ENCODE data around the gene NSG1. TPM values are rescaled to one million over a fixed set of nuclear protein-coding genes. Genes with fewer than 3 reads are reported as not detected.
A peak's percentile ranks its signal among the peaks of the same experiment; 100 is the strongest.

The NSG1 gene
- total and polyA plus RNA-seq, 4 donors = 145 to 362 (median 248) TPM

GRCh38 chr4:4407299-4408131, 20.6 kb downstream of the NSG1 start:
- DNase-seq (ENCODE audit: low read depth in 4 of 6, low spot score in 6 of 6) = no peak
- Histone ChIP-seq H3K27me3 (ENCODE audit: control insufficient read depth, insufficient read depth, low read length) (no peaks in the 10 kb centered on the region), H3K9me3 (ENCODE audit: control insufficient read depth, insufficient read depth, low read length) (no peaks in the 10 kb centered on the region), H3K36me3 (ENCODE audit: control insufficient read depth, insufficient read depth, low read length) (peaks cover 63% of the 10 kb centered on the region), H3K4me3 (ENCODE audit: low read depth, low read length) (no peak overlapping the region), H3K4me1 (ENCODE audit: control insufficient read depth, insufficient read depth, low read length) (peaks cover 10% of the 10 kb centered on the region), H3K27ac (ENCODE audit: low read depth, low read length) (no peak overlapping the region)
- WGBS (ENCODE audit: insufficient coverage) = 74% methylated on average over 19 of the region's 19 CpGs

DNA sequence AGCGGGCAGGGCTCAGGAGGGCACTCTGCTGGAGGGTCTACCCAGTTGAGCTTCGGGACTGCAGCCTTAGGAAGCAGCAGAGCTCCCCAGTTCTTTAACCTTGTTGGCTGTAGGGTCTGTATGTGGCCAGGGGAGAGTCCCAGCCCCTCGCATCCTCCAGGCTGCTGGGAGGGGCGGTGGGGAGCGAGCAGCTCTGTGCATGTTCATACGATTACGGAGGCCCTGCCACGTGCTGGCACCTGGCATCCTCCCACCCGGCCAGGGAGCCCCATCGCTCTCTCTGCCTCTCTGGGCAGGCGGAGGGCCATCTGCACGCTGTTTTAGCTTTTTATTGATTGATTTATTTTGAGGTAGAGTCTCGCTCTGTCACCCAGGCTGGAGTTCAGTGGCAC, 21.2 kb downstream of the NSG1 start:
- no peaks in the 10 kb centered on the region for H3K27me3 ChIP-seq (ENCODE audit: control insufficient read depth, insufficient read depth, low read length)
- no peak overlapping the region for H3K4me3 ChIP-seq (ENCODE audit: low read depth, low read length)
- DNase-seq (ENCODE audit: low read depth in 4 of 6, low spot score in 6 of 6) = no peak
- H3K9me3 ChIP-seq (ENCODE audit: control insufficient read depth, insufficient read depth, low read length) = no peaks in the 10 kb centered on the region
- WGBS (ENCODE audit: insufficient coverage) = 73% methylated on average over 12 of the region's 13 CpGs
- H3K27ac ChIP-seq (ENCODE audit: low read depth, low read length) = no peak overlapping the region
- H3K4me1 ChIP-seq (ENCODE audit: control insufficient read depth, insufficient read depth, low read length) = peaks cover 10% of the 10 kb centered on the region
- peaks cover 63% of the 10 kb centered on the region for H3K36me3 ChIP-seq (ENCODE audit: control insufficient read depth, insufficient read depth, low read length)

- Histone ChIP-seq H3K27ac (ENCODE audit: low read depth, low read length) (no peak overlapping the region), H3K27me3 (ENCODE audit: control insufficient read depth, insufficient read depth, low read length) (no peaks in the 10 kb centered on the region), H3K9me3 (ENCODE audit: control insufficient read depth, insufficient read depth, low read length) (no peaks in the 10 kb centered on the region), H3K36me3 (ENCODE audit: control insufficient read depth, insufficient read depth, low read length) (peaks cover 64% of the 10 kb centered on the region), H3K4me3 (ENCODE audit: low read depth, low read length) (no peak overlapping the region), H3K4me1 (ENCODE audit: control insufficient read depth, insufficient read depth, low read length) (peaks cover 10% of the 10 kb centered on the region)
- 88% methylated on average over 19 of the region's 23 CpGs for WGBS (ENCODE audit: insufficient coverage)
- DNase-seq (ENCODE audit: low read depth in 4 of 6, low spot score in 6 of 6) = no peak
Measured at GRCh38 chr4:4408576-4409335, 21.9 kb downstream of the NSG1 start.

- no peak for DNase-seq (ENCODE audit: low read depth in 4 of 6, low spot score in 6 of 6)
- Histone ChIP-seq H3K9me3 (ENCODE audit: control insufficient read depth, insufficient read depth, low read length) (no peaks in the 10 kb centered on the region), H3K4me3 (ENCODE audit: low read depth, low read length) (no peak overlapping the region), H3K27ac (ENCODE audit: low read depth, low read length) (no peak overlapping the region), H3K36me3 (ENCODE audit: control insufficient read depth, insufficient read depth, low read length) (peaks cover 63% of the 10 kb centered on the region), H3K4me1 (ENCODE audit: control insufficient read depth, insufficient read depth, low read length) (peaks cover 10% of the 10 kb centered on the region), H3K27me3 (ENCODE audit: control insufficient read depth, insufficient read depth, low read length) (no peaks in the 10 kb centered on the region)
- 90% methylated on average over 21 of the region's 23 CpGs for WGBS (ENCODE audit: insufficient coverage)
Measured at GRCh38 chr4:4409416-4410115, 22.7 kb downstream of the NSG1 start.

- no peak overlapping the region for H3K27ac ChIP-seq (ENCODE audit: low read depth, low read length)
- H3K4me3 ChIP-seq (ENCODE audit: low read depth, low read length) = no peak overlapping the region
- H3K27me3 ChIP-seq (ENCODE audit: control insufficient read depth, insufficient read depth, low read length) = no peaks in the 10 kb centered on the region
- WGBS (ENCODE audit: insufficient coverage) = 84% methylated on average over 14 of the region's 15 CpGs
- DNase-seq (ENCODE audit: low read depth in 4 of 6, low spot score in 6 of 6) = no peak
- peaks cover 10% of the 10 kb centered on the region for H3K4me1 ChIP-seq (ENCODE audit: control insufficient read depth, insufficient read depth, low read length)
- H3K36me3 ChIP-seq (ENCODE audit: control insufficient read depth, insufficient read depth, low read length) = peaks cover 63% of the 10 kb centered on the region
- H3K9me3 ChIP-seq (ENCODE audit: control insufficient read depth, insufficient read depth, low read length) = no peaks in the 10 kb centered on the region
Measured at GRCh38 chr4:4410271-4410670, 23.4 kb downstream of the NSG1 start.

DNA sequence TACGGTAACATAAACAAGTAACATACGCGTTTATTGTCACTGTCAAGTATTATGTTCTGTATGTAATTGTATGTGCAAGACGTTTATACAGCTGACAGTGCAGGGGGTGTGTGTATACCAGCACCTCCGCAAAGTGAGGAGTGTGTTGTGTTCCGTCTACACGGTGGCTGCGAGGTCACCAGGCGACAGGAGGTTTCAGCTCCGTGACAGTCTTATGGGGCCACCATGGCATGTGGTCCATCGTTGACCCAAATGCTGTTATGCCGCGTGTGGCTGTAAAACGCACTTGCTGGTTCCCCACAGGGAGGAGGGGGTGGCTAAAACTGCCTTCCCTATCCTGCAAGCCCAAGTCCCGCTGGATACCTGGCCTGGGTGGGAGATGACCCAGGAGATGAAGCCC, 25.0 kb downstream of the NSG1 start:
- no peak for DNase-seq (ENCODE audit: low read depth in 4 of 6, low spot score in 6 of 6)
- no peak overlapping the region for H3K27ac ChIP-seq (ENCODE audit: low read depth, low read length)
- 67% methylated on average over 6 of the region's 15 CpGs for WGBS (ENCODE audit: insufficient coverage)
- H3K4me1 ChIP-seq (ENCODE audit: control insufficient read depth, insufficient read depth, low read length) = peaks cover 7% of the 10 kb centered on the region
- H3K27me3 ChIP-seq (ENCODE audit: control insufficient read depth, insufficient read depth, low read length) = no peaks in the 10 kb centered on the region
- no peaks in the 10 kb centered on the region for H3K9me3 ChIP-seq (ENCODE audit: control insufficient read depth, insufficient read depth, low read length)
- no peak overlapping the region for H3K4me3 ChIP-seq (ENCODE audit: low read depth, low read length)
- H3K36me3 ChIP-seq (ENCODE audit: control insufficient read depth, insufficient read depth, low read length) = peaks cover 62% of the 10 kb centered on the region

DNA sequence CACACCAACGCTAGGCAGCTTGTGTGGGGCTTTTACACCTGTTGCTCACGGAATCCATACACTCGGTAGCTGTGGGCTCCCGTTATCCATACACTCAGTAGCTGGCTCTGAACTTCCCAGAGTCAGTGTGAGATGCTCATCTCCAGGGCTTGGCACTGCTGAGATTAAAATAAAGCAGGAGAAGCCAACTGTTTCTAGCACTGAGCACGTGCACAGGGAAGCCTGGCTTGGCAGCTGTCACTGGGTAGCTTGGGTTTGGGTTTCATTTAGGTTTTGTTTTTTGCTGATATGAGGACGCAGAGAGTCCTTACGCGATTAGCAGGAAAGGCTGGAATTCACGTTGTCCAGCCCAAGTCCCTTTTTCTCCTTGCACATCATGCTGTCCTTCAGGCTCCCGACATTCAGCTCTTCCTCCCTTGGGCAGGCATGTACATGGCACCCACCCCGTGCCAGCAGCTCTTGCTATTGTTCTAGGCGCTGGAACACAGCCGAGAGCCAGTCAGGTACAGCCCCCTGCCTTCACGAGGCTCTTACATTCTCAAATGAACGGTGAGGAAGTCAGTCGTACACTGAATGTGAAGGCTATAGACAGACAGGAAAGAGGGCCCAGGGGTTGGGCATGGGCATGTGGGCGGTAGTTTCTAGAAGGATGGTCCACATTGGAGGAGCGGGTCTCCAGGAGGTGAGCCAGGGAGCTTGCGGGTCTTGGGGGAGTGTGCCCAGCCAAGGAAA, 25.9 kb downstream of the NSG1 start:
- 82% methylated on average over 13 of the region's 19 CpGs for WGBS (ENCODE audit: insufficient coverage)
- H3K36me3 ChIP-seq (ENCODE audit: control insufficient read depth, insufficient read depth, low read length) = peaks cover 56% of the 10 kb centered on the region
- no peak overlapping the region for H3K4me3 ChIP-seq (ENCODE audit: low read depth, low read length)
- H3K4me1 ChIP-seq (ENCODE audit: control insufficient read depth, insufficient read depth, low read length) = peaks cover 5% of the 10 kb centered on the region
- no peak overlapping the region for H3K27ac ChIP-seq (ENCODE audit: low read depth, low read length)
- peak in 1 of 6 donors; percentile 55 for DNase-seq (ENCODE audit: low read depth in 4 of 6, low spot score in 6 of 6)
- H3K9me3 ChIP-seq (ENCODE audit: control insufficient read depth, insufficient read depth, low read length) = no peaks in the 10 kb centered on the region
- no peaks in the 10 kb centered on the region for H3K27me3 ChIP-seq (ENCODE audit: control insufficient read depth, insufficient read depth, low read length)

DNA sequence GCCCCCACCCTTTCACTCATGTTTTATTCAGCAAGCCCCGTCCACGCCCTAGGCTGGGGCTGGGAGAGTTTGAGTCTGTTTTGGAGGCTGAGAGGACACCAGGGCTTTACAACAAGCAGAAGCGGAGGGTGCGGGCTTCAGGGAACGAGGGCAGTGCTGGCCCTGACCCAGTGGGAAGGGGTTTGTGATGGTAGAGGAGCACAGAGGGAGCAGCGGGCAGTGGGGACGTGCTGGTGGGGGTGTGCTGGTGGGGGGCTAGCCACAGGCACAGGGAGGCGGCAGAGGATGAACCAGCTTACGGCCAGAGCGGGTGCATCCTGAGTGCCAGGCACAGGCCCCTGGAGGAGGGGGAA, 26.4 kb downstream of the NSG1 start:
- peaks cover 54% of the 10 kb centered on the region for H3K36me3 ChIP-seq (ENCODE audit: control insufficient read depth, insufficient read depth, low read length)
- H3K4me3 ChIP-seq (ENCODE audit: low read depth, low read length) = no peak overlapping the region
- no peaks in the 10 kb centered on the region for H3K27me3 ChIP-seq (ENCODE audit: control insufficient read depth, insufficient read depth, low read length)
- H3K27ac ChIP-seq (ENCODE audit: low read depth, low read length) = no peak overlapping the region
- no peaks in the 10 kb centered on the region for H3K9me3 ChIP-seq (ENCODE audit: control insufficient read depth, insufficient read depth, low read length)
- 93% methylated on average over 8 of the region's 10 CpGs for WGBS (ENCODE audit: insufficient coverage)
- no peak for DNase-seq (ENCODE audit: low read depth in 4 of 6, low spot score in 6 of 6)
- H3K4me1 ChIP-seq (ENCODE audit: control insufficient read depth, insufficient read depth, low read length) = peaks cover 4% of the 10 kb centered on the region

DNA sequence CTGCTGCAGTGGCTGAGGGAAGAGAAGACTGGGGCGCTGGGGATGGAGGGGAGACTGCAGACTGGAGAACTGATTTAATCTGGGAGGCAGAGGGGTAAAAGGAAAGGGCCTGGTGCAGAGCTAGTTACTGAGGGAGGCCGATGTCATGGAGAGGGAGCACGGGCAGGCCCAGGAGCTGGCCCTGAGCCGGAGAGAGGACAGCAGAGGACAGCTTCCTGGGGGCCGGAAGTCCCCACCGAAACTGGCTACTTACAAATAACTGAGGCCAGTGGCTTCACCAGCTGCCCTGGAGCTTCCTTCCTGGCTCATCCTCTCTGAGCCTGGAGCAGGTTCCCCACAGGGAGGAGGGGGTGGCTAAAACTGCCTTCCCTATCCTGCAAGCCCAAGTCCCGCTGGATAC, 26.9 kb downstream of the NSG1 start:
- H3K4me1 ChIP-seq (ENCODE audit: control insufficient read depth, insufficient read depth, low read length) = peaks cover 7% of the 10 kb centered on the region
- H3K27ac ChIP-seq (ENCODE audit: low read depth, low read length) = no peak overlapping the region
- no peaks in the 10 kb centered on the region for H3K27me3 ChIP-seq (ENCODE audit: control insufficient read depth, insufficient read depth, low read length)
- no peaks in the 10 kb centered on the region for H3K9me3 ChIP-seq (ENCODE audit: control insufficient read depth, insufficient read depth, low read length)
- no peak for DNase-seq (ENCODE audit: low read depth in 4 of 6, low spot score in 6 of 6)
- H3K4me3 ChIP-seq (ENCODE audit: low read depth, low read length) = no peak overlapping the region
- WGBS (ENCODE audit: insufficient coverage) = 92% methylated on average over 3 of the region's 7 CpGs
- peaks cover 52% of the 10 kb centered on the region for H3K36me3 ChIP-seq (ENCODE audit: control insufficient read depth, insufficient read depth, low read length)

All from spinal cord (tissue), 10 donors.